Neuronal stem cell (in vitro differentiated cells): ENCODE measurements around the gene P2RX6.
A peak's percentile ranks its signal among the peaks of the same experiment; 100 is the strongest.

Experiments used
- DNase-seq: peaks from one replicate; pipeline ENCODE4 v3.0.0-alpha.2; 2013; ENCODE audit warnings: low spot score
- H2AFZ ChIP-seq: one replicate; pipeline ENCODE4 v1.6.1; 2013; ENCODE audit warnings: mild to moderate bottlenecking, low read length, inconsistent platforms
- H2AK5ac ChIP-seq: 2 replicates; pipeline ENCODE4 v1.6.1; 2013; ENCODE audit warnings: low read depth, mild to moderate bottlenecking, inconsistent platforms, low read length, moderate library complexity, mixed read lengths
- H2BK120ac ChIP-seq: 2 replicates; pipeline ENCODE4 v1.6.1; 2013; ENCODE audit warnings: low read depth, mild to moderate bottlenecking, inconsistent platforms, low read length, moderate library complexity, mixed read lengths
- H2BK12ac ChIP-seq: one replicate; pipeline ENCODE4 v1.6.1; 2013; ENCODE audit warnings: low read length, inconsistent platforms
- H2BK15ac ChIP-seq: 2 replicates; pipeline ENCODE4 v1.6.1; 2013; ENCODE audit warnings: mild to moderate bottlenecking, low read length, inconsistent platforms, mixed read lengths
- H2BK5ac ChIP-seq: one replicate; pipeline ENCODE4 v1.6.1; 2013; ENCODE audit warnings: inconsistent platforms, mild to moderate bottlenecking, low read length, moderate library complexity
- H3K14ac ChIP-seq: one replicate; pipeline ENCODE4 v1.6.1; 2013; ENCODE audit warnings: low read length, inconsistent platforms
- H3K18ac ChIP-seq: 2 replicates; pipeline ENCODE4 v1.6.1; 2013; ENCODE audit warnings: low read length, inconsistent platforms
- H3K23ac ChIP-seq: 2 replicates; pipeline ENCODE4 v1.6.1; 2013; ENCODE audit warnings: low read depth, mild to moderate bottlenecking, mixed read lengths, low read length, inconsistent platforms; ENCODE audit not compliant: poor library complexity
- H3K27ac ChIP-seq: replicated peaks from 3 replicates; pipeline ENCODE4 v1.5.1; 2013; ENCODE audit warnings: low read length, inconsistent platforms
- H3K27me3 ChIP-seq, 3 experiments: 2 replicates each; pipeline ENCODE4 v1.6.1; 2013; ENCODE audit warnings: low read length in 3 of 3, mild to moderate bottlenecking in 2 of 3, inconsistent platforms in 1 of 3, low read depth in 1 of 3, mixed read lengths in 1 of 3, moderate library complexity in 1 of 3; ENCODE audit not compliant: control insufficient read depth in 3 of 3, insufficient read depth in 3 of 3
- H3K36me3 ChIP-seq, 2 donors: replicated peaks in 1 of 2; 2 replicates each; pipeline ENCODE4 v1.6.1; 2013; ENCODE audit warnings: low read length in 2 of 2; ENCODE audit not compliant: control insufficient read depth in 2 of 2, insufficient read depth in 2 of 2
- H3K4ac ChIP-seq: 2 replicates; pipeline ENCODE4 v1.6.1; 2013; ENCODE audit warnings: inconsistent platforms, mild to moderate bottlenecking, low read length, moderate library complexity
- H3K4me1 ChIP-seq, 2 donors: 1 replicate in 1 of 2; 2 replicates in 1 of 2; pipeline ENCODE4 v1.6.1; 2013; ENCODE audit warnings: low read length in 2 of 2, low read depth in 1 of 2; ENCODE audit not compliant: control insufficient read depth in 2 of 2, insufficient read depth in 1 of 2
- H3K4me2 ChIP-seq: one replicate; pipeline ENCODE4 v1.6.1; 2013; ENCODE audit warnings: mild to moderate bottlenecking, low read length, inconsistent platforms; ENCODE audit not compliant: insufficient read depth, poor library complexity, severe bottlenecking
- H3K4me3 ChIP-seq, 2 donors: 2 replicates each; pipeline ENCODE4 v1.5.1; 2013; ENCODE audit warnings: low read length in 2 of 2, mild to moderate bottlenecking in 2 of 2, inconsistent platforms in 1 of 2, moderate library complexity in 1 of 2
- H3K79me1 ChIP-seq: one replicate; pipeline ENCODE4 v1.6.1; 2013; ENCODE audit warnings: low read depth, mild to moderate bottlenecking, inconsistent platforms, low read length, moderate library complexity
- H3K9ac ChIP-seq: one replicate; pipeline ENCODE4 v1.6.1; 2013; ENCODE audit warnings: mild to moderate bottlenecking, low read depth, low read length, inconsistent platforms; ENCODE audit not compliant: poor library complexity
- H3K9me3 ChIP-seq, 2 donors: replicated peaks in 1 of 2; 2 replicates each; pipeline versions ENCODE3 to v1.6.1; 2013; ENCODE audit warnings: low read length in 2 of 2, mild to moderate bottlenecking in 2 of 2, inconsistent platforms in 1 of 2, low read depth in 1 of 2, mixed read lengths in 1 of 2, moderate library complexity in 1 of 2; ENCODE audit not compliant: control insufficient read depth in 2 of 2, insufficient read depth in 1 of 2
- H4K8ac ChIP-seq: one replicate; pipeline ENCODE4 v1.6.1; 2013; ENCODE audit warnings: low read depth, mild to moderate bottlenecking, inconsistent platforms, low read length, moderate library complexity
- H4K91ac ChIP-seq: one replicate; pipeline ENCODE4 v1.6.1; 2013; ENCODE audit warnings: low read length, low read depth, mild to moderate bottlenecking, inconsistent platforms; ENCODE audit not compliant: poor library complexity
- WGBS, 2 donors: extraction: QIAGEN DNeasy Blood & Tissue Kit; methylation state at CpG; one replicate each; pipeline ENCODE4 v1.1.7; 2013; ENCODE audit warnings: missing lambda C conversion rate in 2 of 2, mixed read lengths in 1 of 2; ENCODE audit not compliant: insufficient read length in 2 of 2, insufficient replicate concordance in 1 of 2; ENCODE audit errors: extremely low coverage in 2 of 2; 5-methylcytosine and 5-hydroxymethylcytosine counted together

Gene P2RX6

DNA sequence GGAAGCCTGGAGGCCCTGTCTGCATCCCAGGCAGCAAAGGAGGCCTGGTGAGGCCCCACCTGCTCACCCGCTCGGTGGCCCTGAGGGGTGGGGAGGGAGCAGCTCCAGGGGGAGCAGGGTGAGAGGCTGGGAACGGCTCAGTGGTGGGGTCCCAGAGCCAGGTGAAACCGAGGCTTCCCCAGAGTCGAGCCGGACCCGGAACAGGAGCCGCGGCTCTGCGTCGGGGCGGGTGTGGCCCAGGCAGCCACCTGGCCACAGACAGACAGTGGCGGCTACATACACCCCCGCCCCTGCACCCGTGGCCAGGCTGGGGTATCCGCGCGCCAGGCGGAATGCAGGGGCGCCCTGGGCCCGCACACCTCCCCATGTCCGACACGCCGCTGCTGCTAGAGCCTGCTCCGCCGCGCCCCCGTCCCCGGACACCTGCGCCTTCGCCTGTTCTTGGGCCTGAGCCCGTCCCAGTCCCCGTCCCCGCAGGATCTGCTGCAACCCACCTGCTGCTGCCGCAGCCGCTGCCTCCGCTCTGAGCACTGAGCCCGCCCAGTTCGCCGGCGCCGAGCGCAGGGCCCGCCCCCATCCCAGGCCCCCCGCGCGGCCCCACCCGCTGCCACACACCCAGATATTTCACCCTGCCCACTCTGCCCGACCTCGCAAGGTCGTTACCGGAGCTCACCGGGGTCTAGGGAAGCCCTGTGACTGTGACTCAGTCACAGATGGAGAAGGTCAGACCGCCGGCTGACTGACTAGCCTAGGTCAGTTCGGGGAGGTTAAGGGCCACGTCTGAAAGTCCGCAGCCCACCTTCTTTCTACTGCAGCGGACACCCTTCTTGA, 17.3 kb downstream of the P2RX6 start, which contains the start of gene SLC7A4:
SLC7A4 (minus strand) TSS at position 525 of the 831 bp plus-strand sequence. CDS start 749 bp downstream, outside the sequence.
- no peak within 1 kb of the TSS for H3K27ac ChIP-seq
- peaks cover 0 to 51% (median 18%) of the 10 kb centered on the region in 3 experiments for H3K27me3 ChIP-seq
- no peak within 1 kb of the TSS for H4K91ac ChIP-seq

DNA sequence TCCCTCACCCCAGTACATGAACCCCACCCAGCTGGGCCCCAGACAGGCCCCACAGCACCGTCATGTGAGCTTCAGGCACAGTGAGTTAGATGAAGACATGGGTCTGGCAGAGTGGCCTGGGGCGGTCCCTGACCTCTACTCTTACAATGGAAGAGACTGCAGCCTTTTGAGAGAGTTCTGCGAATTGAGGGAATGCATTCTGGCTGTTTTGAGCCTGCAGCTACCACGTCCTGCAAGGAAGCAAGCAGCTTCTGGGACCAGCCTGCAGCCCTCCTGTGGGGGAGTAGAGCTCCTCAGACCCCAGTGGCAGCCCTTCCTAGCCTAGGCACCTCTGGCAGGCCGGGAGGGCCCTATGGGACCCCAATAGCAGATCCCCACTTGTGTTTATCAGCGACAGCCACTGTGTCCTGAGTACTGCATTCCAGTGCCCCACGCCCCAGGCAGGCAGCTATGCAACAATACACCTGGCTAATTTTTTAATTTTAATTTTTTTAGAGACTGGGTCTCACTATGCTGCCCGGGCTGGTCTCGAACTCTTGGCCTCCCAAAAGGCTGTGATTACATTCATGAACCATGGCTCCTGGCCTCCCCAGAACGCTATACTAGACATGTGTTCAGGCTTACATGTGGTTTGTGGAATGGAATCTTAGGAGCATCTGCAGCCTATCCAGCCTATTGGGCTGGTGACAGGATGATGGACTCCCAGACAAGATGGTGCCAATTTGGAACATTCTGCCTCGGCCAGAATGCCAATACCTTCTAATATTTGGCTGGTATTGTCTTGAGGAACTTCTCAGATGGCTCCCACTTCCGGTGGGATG, 18.1 kb downstream of the P2RX6 start:
- Histone ChIP-seq H2BK5ac (peak overlapping the region; percentile 61), H3K4me1 (peaks cover 6 to 18% of the 10 kb centered on the region in 2 donors), H3K79me1 (peaks cover 1% of the 10 kb centered on the region), H2AK5ac (no peak overlapping the region), H3K4me3 (peak overlapping the region in 1 of 2 donors; percentile 68), H2BK15ac (no peak overlapping the region), H3K9ac (no peak overlapping the region), H4K8ac (no peak overlapping the region), H2BK12ac (no peak overlapping the region), H2BK120ac (no peak overlapping the region), H3K27me3 (peaks cover 0 to 52% (median 18%) of the 10 kb centered on the region in 3 experiments), H2AFZ (peak overlapping the region; percentile 87), H3K36me3 (no peaks in the 10 kb centered on the region), H3K18ac (peak overlapping the region; percentile 96), H3K9me3 (peaks cover 0 to 2% of the 10 kb centered on the region in 2 donors), H3K27ac (no peak overlapping the region), H3K14ac (no peak overlapping the region), H4K91ac (no peak overlapping the region), H3K23ac (peak overlapping the region; percentile 89), H3K4ac (no peak overlapping the region), H3K4me2 (peak overlapping the region; percentile 79)
- WGBS, 2 donors, result no CpG with 5 or more reads among the region's 12 CpGs
- DNase-seq, result peak; percentile 26

More for the DNA sequence above, 17.3 kb downstream of the P2RX6 start, which contains the start of gene SLC7A4:
- H3K18ac ChIP-seq, result peak within 1 kb of the TSS; percentile 96
- H3K36me3 ChIP-seq, result no peaks in the 10 kb centered on the region
- H2BK5ac ChIP-seq, result peak within 1 kb of the TSS; percentile 77
- peaks cover 1% of the 10 kb centered on the region for H3K79me1 ChIP-seq
- peak within 1 kb of the TSS; percentile 79 for H3K4me2 ChIP-seq
- H4K8ac ChIP-seq, result peak within 1 kb of the TSS; percentile 31
- no peak within 1 kb of the TSS for H2BK120ac ChIP-seq
- H3K4me1 ChIP-seq, result peaks cover 6 to 18% of the 10 kb centered on the region in 2 donors
- WGBS, 2 donors, result no CpG with 5 or more reads among the region's 59 CpGs
- H2BK12ac ChIP-seq, result peak within 1 kb of the TSS; percentile 78
- H3K4ac ChIP-seq, result peak within 1 kb of the TSS; percentile 56
- H3K9ac ChIP-seq, result peak within 1 kb of the TSS; percentile 83
- peak within 1 kb of the TSS in 1 of 2 donors; percentile 68 for H3K4me3 ChIP-seq
- peak within 1 kb of the TSS; percentile 43 for H2AK5ac ChIP-seq
- H3K23ac ChIP-seq, result peak within 1 kb of the TSS; percentile 89
- peak within 1 kb of the TSS; percentile 87 for H2AFZ ChIP-seq
- H2BK15ac ChIP-seq, result peak within 1 kb of the TSS; percentile 86
- peaks cover 0 to 2% of the 10 kb centered on the region in 2 donors for H3K9me3 ChIP-seq
- DNase-seq, result no peak
- H3K14ac ChIP-seq, result peak within 1 kb of the TSS; percentile 65

DNA sequence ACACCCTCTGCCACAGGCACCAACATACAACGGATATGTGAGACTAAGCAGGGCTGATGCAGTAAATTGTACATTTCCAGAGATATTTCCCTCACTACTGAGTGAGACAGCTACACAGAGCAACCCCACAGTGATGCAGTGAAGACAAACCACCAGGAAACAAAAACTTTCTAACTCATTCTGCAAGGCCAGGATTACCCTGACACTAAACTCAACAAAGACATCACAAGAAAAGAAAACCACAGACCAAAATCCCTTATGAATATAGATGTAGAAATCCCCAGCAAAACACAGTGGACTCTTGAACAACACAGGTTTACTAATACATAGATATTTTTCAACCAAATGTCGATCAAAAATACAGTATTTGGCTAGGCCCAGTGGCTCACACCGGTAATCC, 18.9 kb downstream of the P2RX6 start:
- WGBS, 2 donors, result no CpG with 5 or more reads among the region's 3 CpGs
- Histone ChIP-seq H3K79me1 (peaks cover 1% of the 10 kb centered on the region), H3K4me3 (no peak overlapping the region), H3K4me1 (peaks cover 6 to 18% of the 10 kb centered on the region in 2 donors), H4K8ac (no peak overlapping the region), H3K9ac (no peak overlapping the region), H3K27me3 (peaks cover 0 to 51% (median 18%) of the 10 kb centered on the region in 3 experiments), H3K36me3 (no peaks in the 10 kb centered on the region), H3K27ac (no peak overlapping the region), H3K4ac (no peak overlapping the region), H3K14ac (no peak overlapping the region), H3K4me2 (no peak overlapping the region), H2AK5ac (no peak overlapping the region), H2BK5ac (no peak overlapping the region), H3K18ac (no peak overlapping the region), H2BK120ac (no peak overlapping the region), H3K9me3 (peaks cover 0 to 2% of the 10 kb centered on the region in 2 donors), H2BK15ac (no peak overlapping the region), H2BK12ac (no peak overlapping the region), H2AFZ (no peak overlapping the region), H4K91ac (no peak overlapping the region), H3K23ac (no peak overlapping the region)
- no peak for DNase-seq
